GM18505 (cell line): ENCODE data around the gene PTPRZ1.
A peak's percentile ranks its signal among the peaks of the same experiment; 100 is the strongest.

Experiments used
- ATAC-seq: cut with Tn5 transposase; IDR thresholded peaks from one replicate; pipeline ENCODE4 v1.9.1; 2021; ENCODE audit not compliant: unreplicated experiment
- POLR2A ChIP-seq: IDR thresholded peaks from 4 replicates; pipeline ENCODE4 v1.6.1; 2011; ENCODE audit warnings: borderline replicate concordance; ENCODE audit not compliant: insufficient read depth, insufficient read length; ENCODE audit errors: extremely low read depth

PTPRZ1 gene

GRCh38 chr7:122013065-122013464, 140.1 kb downstream of the PTPRZ1 start:
- peak; percentile 41 for ATAC-seq
- no peak for TF ChIP-seq POLR2A

DNA sequence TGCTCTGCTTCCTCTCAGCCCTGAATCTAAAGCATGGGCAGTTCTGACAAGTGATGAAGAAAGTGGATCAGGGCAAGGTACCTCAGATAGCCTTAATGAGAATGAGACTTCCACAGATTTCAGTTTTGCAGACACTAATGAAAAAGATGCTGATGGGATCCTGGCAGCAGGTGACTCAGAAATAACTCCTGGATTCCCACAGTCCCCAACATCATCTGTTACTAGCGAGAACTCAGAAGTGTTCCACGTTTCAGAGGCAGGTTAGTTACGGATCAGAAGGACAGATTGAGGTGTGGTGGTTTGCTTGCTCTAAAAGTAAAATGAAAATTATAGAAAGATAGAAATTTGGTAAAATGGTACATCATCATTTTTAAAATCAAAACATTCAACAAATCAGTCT, 140.7 kb downstream of the PTPRZ1 start:
- no peak for ATAC-seq
- TF ChIP-seq POLR2A: no peak

- no peak for ATAC-seq
- TF ChIP-seq POLR2A: no peak
Observed at GRCh38 chr7:122014697-122015096, 141.7 kb downstream of the PTPRZ1 start.

GRCh38 chr7:122018032-122018431, 145.1 kb downstream of the PTPRZ1 start:
- no peak for TF ChIP-seq POLR2A
- no peak for ATAC-seq

GRCh38 chr7:122027058-122027457, 154.1 kb downstream of the PTPRZ1 start:
- ATAC-seq: no peak

DNA sequence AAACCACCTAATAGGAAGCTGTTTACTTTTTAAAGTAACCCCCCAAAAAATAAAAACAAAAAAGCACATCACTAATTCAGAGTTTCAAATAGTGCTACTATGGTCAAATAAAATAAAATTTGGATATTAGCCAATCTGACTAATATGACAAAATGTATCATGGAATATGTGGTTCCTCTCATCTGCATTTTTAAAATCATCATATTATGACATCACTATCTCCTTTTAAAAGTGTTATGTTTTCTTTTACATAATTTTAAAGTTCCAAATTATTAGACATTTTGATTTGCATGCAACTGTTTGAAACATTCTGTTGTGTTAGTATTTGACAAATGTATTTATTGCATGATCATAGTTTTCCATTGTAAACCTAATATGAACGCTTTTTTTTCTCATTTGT, 160.7 kb downstream of the PTPRZ1 start:
- no peak for TF ChIP-seq POLR2A
- no peak for ATAC-seq

More at GRCh38 chr7:122027058-122027457, 154.1 kb downstream of the PTPRZ1 start:
- TF ChIP-seq POLR2A: no peak

DNA sequence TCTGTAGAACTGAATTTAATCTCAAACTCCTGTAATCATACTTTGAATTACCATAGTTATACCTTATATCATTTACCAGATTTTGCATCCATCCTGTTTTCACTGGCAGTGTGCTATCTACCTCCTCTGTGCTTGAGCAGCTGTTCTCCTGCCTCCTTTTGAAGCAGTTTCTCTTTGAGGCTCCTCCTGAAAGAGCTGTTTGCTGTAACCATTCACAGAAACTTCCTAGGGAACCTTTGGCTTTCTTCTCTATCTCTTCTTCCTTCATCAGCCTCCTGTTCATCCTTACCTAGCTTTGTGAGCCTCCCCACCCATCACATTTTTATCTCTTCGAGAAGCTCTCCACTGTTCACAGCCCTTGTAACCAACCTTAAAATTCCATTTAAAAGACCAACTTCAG, 162.9 kb downstream of the PTPRZ1 start:
- TF ChIP-seq POLR2A: no peak
- ATAC-seq: no peak

- no peak for ATAC-seq
Observed at GRCh38 chr7:122038134-122038533, 165.2 kb downstream of the PTPRZ1 start.

DNA sequence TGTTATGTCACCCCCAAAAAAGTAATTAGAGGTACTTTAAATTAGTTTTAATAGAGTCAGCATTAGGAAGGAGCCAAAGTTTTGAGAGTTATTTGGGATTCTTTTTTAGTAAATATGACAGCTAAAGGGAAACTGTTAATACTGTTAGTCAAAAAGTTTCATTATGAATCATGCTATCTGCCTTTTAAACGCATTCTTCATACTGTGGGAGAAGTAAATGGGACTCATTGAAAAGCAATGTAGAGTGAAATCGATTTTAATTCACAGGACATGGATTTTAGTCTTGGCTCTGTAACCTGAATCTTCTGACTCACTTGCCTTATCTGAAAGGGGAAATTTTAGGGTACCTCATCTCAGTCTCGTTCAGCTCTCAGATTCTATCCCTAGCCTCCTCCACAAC, 165.9 kb downstream of the PTPRZ1 start:
- no peak for ATAC-seq
- no peak for TF ChIP-seq POLR2A

More at GRCh38 chr7:122038134-122038533, 165.2 kb downstream of the PTPRZ1 start:
- no peak for TF ChIP-seq POLR2A

- no peak for ATAC-seq
- no peak for TF ChIP-seq POLR2A
Observed at GRCh38 chr7:122040147-122040546, 167.2 kb downstream of the PTPRZ1 start.

- no peak for ATAC-seq
- TF ChIP-seq POLR2A: no peak
Observed at GRCh38 chr7:122046402-122046801, 173.4 kb downstream of the PTPRZ1 start.

DNA sequence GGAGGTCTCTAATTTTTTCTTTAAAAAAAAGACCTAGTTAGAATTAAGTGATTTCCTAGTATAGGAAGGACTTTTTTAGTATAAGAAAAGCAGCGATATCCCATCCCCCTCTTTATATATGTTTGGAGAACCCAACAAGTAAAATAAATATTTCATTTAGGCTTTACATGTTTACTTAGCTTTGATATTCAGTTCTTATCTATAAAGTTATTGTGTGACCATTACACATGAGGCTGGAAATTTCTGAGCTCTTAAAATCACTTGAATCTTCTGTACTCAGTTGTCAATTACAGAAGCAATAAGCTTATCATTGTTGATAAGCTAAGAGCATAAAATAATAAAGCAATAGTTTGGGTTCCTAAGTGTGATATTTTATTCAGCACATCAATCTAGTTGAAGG, 181.4 kb downstream of the PTPRZ1 start:
- no peak for ATAC-seq
- TF ChIP-seq POLR2A: no peak

DNA sequence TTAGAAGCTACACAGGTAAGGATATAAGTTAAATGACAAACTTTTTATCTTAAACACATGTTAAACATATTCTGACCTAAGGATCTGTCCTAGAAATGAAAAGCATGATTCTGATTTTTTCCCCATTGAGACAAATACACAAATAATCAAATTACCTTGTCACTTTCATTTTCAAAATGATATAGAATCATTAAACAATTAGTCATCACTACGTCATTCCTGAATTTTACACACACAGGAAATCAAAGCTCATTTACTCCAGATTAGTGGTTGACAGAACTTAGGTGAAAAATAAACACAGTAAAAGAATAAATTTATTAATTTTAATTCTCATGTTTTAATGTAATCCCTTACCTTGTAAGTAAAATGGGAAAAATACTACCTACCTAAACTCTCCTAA, 182.1 kb downstream of the PTPRZ1 start:
- no peak for TF ChIP-seq POLR2A
- ATAC-seq: no peak

GRCh38 chr7:122056977-122057376, 184.0 kb downstream of the PTPRZ1 start:
- no peak for ATAC-seq

GRCh38 chr7:122059542-122059941, 186.6 kb downstream of the PTPRZ1 start:
- TF ChIP-seq POLR2A: no peak
- no peak for ATAC-seq

More at GRCh38 chr7:122056977-122057376, 184.0 kb downstream of the PTPRZ1 start:
- TF ChIP-seq POLR2A: no peak
